OCI-LY1 (cell line): ENCODE data around the gene ZNF275.

Source experiments
- H2AFZ ChIP-seq: fragments of 200-600 bp; sonication (generic), shearing (Covaris generic); 2 replicates; pipeline ENCODE4 v1.6.0; 2014; ENCODE audit warnings: antibody characterized with exemption, mild to moderate bottlenecking, low read length
- H3F3A ChIP-seq: fragments of 200-600 bp; sonication (generic), shearing (Covaris generic); 2 replicates; pipeline ENCODE4 v1.6.0; 2014; ENCODE audit warnings: mild to moderate bottlenecking, antibody characterized with exemption, low read length, moderate library complexity; ENCODE audit not compliant: insufficient read depth
- H3K27ac ChIP-seq: fragments of 200-600 bp; sonication (generic); 2 replicates; pipeline ENCODE4 v1.5.1; 2014; ENCODE audit warnings: low read length, mixed run types, mild to moderate bottlenecking, low read depth; ENCODE audit not compliant: poor library complexity, severe bottlenecking
- H3K27me3 ChIP-seq: fragments of 200-600 bp; sonication (generic); 2 replicates; pipeline ENCODE4 v1.6.0; 2014; ENCODE audit warnings: antibody characterized with exemption, mild to moderate bottlenecking, low read length, moderate library complexity; ENCODE audit not compliant: insufficient read depth
- H3K36me3 ChIP-seq: fragments of 200-600 bp; sonication (generic); 2 replicates; pipeline ENCODE4 v1.6.1; 2014; ENCODE audit warnings: mild to moderate bottlenecking, antibody characterized with exemption, low read length, moderate library complexity, mixed read lengths; ENCODE audit not compliant: insufficient read depth
- H3K4me1 ChIP-seq: fragments of 200-600 bp; sonication (generic); 2 replicates; pipeline ENCODE4 v1.5.1; 2014; ENCODE audit warnings: mild to moderate bottlenecking, low read length, moderate library complexity; ENCODE audit not compliant: insufficient read depth, severe bottlenecking
- H3K4me2 ChIP-seq: fragments of 200-600 bp; sonication (generic), shearing (Covaris generic); 2 replicates; pipeline ENCODE4 v1.6.1; 2014; ENCODE audit warnings: low read length
- H3K4me3 ChIP-seq: fragments of 200-600 bp; sonication (generic); 2 replicates; pipeline ENCODE4 v1.5.1; 2014; ENCODE audit warnings: low read length, low read depth, mild to moderate bottlenecking, mixed read lengths; ENCODE audit not compliant: poor library complexity, severe bottlenecking
- H3K79me2 ChIP-seq: fragments of 200-600 bp; shearing (Covaris generic); 2 replicates; pipeline ENCODE4 v1.6.1; 2016; ENCODE audit warnings: mixed run types, low read length, mixed read lengths; ENCODE audit not compliant: insufficient read depth
- H3K9ac ChIP-seq: fragments of 200-600 bp; sonication (generic), shearing (Covaris generic); 2 replicates; pipeline ENCODE4 v1.6.1; 2014; ENCODE audit warnings: mild to moderate bottlenecking, low read length, mixed read lengths
- H3K9me2 ChIP-seq: fragments of 200-600 bp; sonication (generic), shearing (Covaris generic); 2 replicates; pipeline ENCODE4 v1.6.1; 2014; ENCODE audit warnings: low read depth, mild to moderate bottlenecking, low read length, mixed read lengths
- H3K9me3 ChIP-seq: fragments of 200-600 bp; shearing (Covaris generic); 2 replicates; pipeline ENCODE4 v1.6.1; 2014; ENCODE audit warnings: low read length, mixed read lengths
- H4K20me1 ChIP-seq: fragments of 200-600 bp; sonication (generic), shearing (Covaris generic); 2 replicates; pipeline ENCODE4 v1.6.0; 2016; ENCODE audit warnings: mild to moderate bottlenecking, low read length; ENCODE audit not compliant: insufficient read depth
- EZH2 ChIP-seq: fragments of 200-600 bp; sonication (generic), shearing (Covaris generic); IDR thresholded peaks from 2 replicates; pipeline ENCODE4 v1.8.0; 2017; ENCODE audit warnings: borderline replicate concordance, mixed run types, mild to moderate bottlenecking, antibody characterized with exemption, low read length, moderate library complexity, mixed read lengths
- TF ChIP-seq, protein P1 (sequence below): fragments of 200-600 bp; sonication (generic), shearing (Covaris generic); IDR thresholded peaks from 2 replicates; pipeline ENCODE4 v1.5.1; 2017; ENCODE audit warnings: mild to moderate bottlenecking, antibody characterized with exemption, low read length, moderate library complexity, mixed read lengths

ZNF275 gene

DNA sequence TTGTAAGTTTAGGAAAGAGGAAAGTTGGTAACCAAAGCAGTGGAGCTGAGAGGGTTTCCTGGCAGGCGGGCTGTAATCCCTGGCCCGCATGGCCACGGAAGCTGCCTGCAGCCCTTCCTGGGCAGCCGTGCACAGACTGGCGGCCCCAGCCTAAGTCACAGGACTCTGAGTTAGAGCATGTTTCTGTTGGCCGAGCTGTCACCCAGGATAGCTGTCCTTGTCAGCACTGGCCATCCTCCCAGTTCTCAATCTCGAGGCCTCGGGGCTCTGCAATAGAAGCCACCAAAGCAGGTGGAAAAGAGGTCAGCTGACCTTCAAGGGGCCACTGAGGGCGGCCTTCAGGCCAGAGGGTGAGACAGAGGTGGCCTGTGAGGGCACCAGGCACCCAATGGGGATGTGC, 46.7 kb downstream of the ZNF275 start:
- Histone ChIP-seq H3K27ac (no peak overlapping the region), H3K36me3 (no peaks in the 10 kb centered on the region), H3K9me3 (no peaks in the 10 kb centered on the region), H3F3A (no peaks in the 10 kb centered on the region), H3K79me2 (no peaks in the 10 kb centered on the region), H3K9me2 (no peaks in the 10 kb centered on the region), H3K4me3 (no peak overlapping the region), H3K4me1 (no peaks in the 10 kb centered on the region), H3K27me3 (no peaks in the 10 kb centered on the region), H3K9ac (no peak overlapping the region), H2AFZ (no peak overlapping the region), H3K4me2 (no peak overlapping the region), H4K20me1 (no peaks in the 10 kb centered on the region)
- TF ChIP-seq, protein P1, sequence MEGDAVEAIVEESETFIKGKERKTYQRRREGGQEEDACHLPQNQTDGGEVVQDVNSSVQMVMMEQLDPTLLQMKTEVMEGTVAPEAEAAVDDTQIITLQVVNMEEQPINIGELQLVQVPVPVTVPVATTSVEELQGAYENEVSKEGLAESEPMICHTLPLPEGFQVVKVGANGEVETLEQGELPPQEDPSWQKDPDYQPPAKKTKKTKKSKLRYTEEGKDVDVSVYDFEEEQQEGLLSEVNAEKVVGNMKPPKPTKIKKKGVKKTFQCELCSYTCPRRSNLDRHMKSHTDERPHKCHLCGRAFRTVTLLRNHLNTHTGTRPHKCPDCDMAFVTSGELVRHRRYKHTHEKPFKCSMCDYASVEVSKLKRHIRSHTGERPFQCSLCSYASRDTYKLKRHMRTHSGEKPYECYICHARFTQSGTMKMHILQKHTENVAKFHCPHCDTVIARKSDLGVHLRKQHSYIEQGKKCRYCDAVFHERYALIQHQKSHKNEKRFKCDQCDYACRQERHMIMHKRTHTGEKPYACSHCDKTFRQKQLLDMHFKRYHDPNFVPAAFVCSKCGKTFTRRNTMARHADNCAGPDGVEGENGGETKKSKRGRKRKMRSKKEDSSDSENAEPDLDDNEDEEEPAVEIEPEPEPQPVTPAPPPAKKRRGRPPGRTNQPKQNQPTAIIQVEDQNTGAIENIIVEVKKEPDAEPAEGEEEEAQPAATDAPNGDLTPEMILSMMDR: no peak

DNA sequence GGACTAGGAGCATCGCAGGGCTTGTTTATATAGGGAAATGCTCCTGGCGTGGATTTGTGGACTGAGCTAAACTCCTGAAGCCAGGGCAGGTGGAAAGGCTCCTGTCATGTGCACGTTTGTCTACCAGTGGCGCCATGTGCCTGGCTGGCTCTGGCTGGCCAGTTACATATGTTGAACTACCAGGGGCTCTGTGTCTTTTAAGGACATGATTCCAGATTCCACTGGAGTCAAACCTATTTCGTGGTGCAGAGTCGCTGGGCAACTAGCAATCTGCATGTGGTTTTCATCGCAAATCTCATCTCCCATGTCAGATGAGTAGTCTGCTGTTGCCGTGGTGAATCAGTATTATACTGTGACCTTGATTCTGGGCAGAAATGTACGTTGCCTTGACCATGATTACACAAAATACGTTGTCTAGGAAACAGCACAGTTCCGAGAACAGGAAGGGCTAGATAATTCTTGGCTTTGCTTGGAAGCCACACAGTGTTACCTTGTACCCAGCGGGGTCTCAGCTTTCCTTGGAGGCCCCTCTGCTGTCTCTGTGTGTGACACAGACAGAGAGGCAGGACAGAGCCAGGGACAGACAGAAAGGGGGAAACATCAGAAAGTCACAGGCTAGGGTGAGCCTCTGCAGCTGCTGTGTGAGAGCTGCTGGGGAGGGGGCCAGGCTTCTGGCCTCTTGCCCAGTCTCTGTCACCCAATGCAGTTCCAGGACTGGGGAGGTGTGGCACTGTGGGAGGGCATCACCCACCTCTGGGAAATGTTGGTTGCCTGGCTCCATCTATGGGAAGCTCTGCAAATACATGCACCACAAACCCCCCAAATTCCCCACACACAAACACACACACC, 48.0 kb downstream of the ZNF275 start:
- H3K4me3 ChIP-seq: no peak overlapping the region
- no peak overlapping the region for H3K4me2 ChIP-seq
- no peak overlapping the region for H2AFZ ChIP-seq
- H3K27ac ChIP-seq: no peak overlapping the region
- no peaks in the 10 kb centered on the region for H3K27me3 ChIP-seq
- H4K20me1 ChIP-seq: no peaks in the 10 kb centered on the region
- no peak overlapping the region for H3K9ac ChIP-seq
- H3F3A ChIP-seq: no peaks in the 10 kb centered on the region
- TF ChIP-seq, protein P1: peak; percentile 9; the same call in 1 of the 2 replicates
- TF ChIP-seq EZH2: no peak
- no peaks in the 10 kb centered on the region for H3K36me3 ChIP-seq
- no peaks in the 10 kb centered on the region for H3K4me1 ChIP-seq
- no peaks in the 10 kb centered on the region for H3K9me2 ChIP-seq
- H3K9me3 ChIP-seq: no peaks in the 10 kb centered on the region
- no peaks in the 10 kb centered on the region for H3K79me2 ChIP-seq

DNA sequence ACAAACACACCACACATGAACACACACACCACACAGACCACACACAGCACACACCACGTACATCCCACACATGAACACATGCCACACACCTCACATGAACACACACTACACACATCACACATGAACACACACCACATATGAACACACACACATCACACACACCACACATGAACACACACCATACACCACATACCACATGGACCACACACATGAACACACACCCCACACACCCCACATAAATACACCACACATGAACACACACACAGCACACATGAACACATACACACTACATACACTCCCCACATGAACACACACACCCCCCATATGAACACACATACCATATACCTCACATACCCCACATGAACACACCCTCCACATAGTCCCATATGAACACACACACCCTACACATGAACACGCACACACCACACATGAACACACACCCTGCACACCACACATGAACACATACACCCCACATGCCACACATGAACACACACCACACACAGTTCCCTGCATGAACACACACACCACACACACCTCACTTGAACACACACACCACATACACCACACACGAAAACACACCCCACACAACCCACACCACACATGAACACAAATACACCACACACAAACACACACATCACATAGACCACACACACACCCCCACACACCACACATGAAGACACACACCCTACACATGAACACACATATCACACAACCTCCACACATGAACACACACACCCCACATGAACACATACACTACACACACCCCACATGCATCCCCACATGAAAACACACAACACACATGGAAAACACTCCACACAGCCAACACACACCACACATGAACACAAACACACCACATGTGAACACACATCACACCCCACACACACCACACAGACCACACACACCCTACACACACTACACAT, 48.9 kb downstream of the ZNF275 start:
- Histone ChIP-seq H3K27me3 (no peaks in the 10 kb centered on the region), H3K9ac (no peak overlapping the region), H3K9me2 (no peaks in the 10 kb centered on the region), H3F3A (no peaks in the 10 kb centered on the region), H4K20me1 (no peaks in the 10 kb centered on the region), H3K27ac (no peak overlapping the region), H3K4me1 (no peaks in the 10 kb centered on the region), H3K9me3 (no peaks in the 10 kb centered on the region), H3K4me3 (no peak overlapping the region), H3K79me2 (no peaks in the 10 kb centered on the region), H3K4me2 (no peak overlapping the region), H2AFZ (no peak overlapping the region), H3K36me3 (no peaks in the 10 kb centered on the region)
- TF ChIP-seq, protein P1: no peak
